Measurements from ENCODE around the gene ST6GAL1.

Gene ST6GAL1

DNA sequence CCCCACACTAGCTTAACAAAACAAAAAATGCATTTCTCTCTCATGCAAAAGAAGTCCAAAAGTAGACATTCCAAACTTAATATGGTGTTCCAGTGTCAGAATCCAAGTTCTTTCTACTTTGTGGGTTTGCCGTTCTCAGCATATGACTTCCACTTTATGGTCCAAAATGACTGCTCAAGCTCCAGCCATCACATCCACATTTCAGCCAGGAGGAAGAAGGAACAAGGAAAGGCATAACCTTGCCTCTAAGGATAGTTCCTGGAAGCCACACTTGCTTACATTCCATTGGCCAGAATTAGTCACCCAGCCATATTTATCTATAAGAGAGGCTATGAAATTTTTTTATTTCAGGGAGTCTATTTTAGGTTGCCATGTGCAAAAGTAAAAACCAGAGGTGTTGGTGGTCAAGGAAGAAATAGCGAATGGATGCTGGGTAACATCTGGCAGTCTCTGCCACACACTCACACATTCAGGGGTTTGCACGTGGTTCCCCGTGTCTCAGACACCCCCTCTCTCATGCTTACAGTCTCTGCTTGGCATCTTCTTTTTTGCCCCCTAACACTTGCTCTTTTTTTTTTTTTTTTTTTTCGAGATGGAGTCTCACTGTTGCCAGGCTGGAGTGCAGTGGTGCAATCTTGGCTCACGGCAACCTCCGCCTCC lies 139.7 kb downstream of the ST6GAL1 start:
- H3K27ac ChIP-seq = no peak overlapping the region
- TF ChIP-seq, protein P1, sequence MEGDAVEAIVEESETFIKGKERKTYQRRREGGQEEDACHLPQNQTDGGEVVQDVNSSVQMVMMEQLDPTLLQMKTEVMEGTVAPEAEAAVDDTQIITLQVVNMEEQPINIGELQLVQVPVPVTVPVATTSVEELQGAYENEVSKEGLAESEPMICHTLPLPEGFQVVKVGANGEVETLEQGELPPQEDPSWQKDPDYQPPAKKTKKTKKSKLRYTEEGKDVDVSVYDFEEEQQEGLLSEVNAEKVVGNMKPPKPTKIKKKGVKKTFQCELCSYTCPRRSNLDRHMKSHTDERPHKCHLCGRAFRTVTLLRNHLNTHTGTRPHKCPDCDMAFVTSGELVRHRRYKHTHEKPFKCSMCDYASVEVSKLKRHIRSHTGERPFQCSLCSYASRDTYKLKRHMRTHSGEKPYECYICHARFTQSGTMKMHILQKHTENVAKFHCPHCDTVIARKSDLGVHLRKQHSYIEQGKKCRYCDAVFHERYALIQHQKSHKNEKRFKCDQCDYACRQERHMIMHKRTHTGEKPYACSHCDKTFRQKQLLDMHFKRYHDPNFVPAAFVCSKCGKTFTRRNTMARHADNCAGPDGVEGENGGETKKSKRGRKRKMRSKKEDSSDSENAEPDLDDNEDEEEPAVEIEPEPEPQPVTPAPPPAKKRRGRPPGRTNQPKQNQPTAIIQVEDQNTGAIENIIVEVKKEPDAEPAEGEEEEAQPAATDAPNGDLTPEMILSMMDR (conservative IDR thresholded peaks at IDR 0.05) = no peak
- TF ChIP-seq ZFX (IDR thresholded peaks at IDR 0.05) = no peak

DNA sequence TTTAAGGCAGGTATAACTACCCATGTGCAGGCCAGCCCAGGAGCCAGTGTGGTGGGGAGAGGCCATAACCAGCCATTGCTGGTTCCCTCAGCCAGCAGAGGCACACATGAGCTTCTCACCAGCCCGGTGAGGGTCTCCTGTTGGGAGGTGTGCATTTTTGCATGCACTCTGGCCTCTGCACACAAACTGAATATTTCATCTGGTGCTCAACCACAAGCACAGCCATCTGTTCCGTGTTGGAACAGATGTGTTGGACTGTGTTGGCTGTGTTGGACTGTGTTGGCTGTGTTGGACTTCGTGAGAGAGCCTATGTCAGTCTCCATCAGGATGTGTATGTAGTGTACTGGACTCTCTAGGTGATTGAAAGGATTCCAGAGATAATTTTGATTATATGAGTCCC lies 141.8 kb downstream of the ST6GAL1 start:
- TF ChIP-seq ZFX (IDR thresholded peaks at IDR 0.05) = no peak
- TF ChIP-seq, protein P1 (conservative IDR thresholded peaks at IDR 0.05) = no peak
- H3K27ac ChIP-seq = no peak overlapping the region

DNA sequence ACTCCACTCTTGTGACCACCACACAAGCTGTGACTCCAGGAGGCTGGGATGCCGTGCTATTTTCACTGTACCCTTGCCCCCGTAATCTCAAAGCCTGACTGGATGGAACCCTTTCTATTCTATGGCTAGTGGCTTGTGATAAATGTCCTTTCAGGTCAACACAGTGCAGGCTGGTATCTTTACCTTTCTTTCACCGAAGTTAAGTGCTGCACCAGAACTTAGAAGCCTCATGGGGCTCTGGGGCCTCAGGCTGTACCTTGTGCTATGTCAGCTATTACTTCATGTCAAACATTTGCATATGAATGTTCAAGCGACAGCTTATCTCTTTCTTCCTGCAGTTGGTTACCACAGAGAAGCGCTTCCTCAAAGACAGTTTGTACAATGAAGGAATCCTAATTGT lies 142.2 kb downstream of the ST6GAL1 start:
- no peak for TF ChIP-seq ZFX (IDR thresholded peaks at IDR 0.05)
- TF ChIP-seq, protein P1 (conservative IDR thresholded peaks at IDR 0.05) = no peak
- H3K27ac ChIP-seq = no peak overlapping the region

DNA sequence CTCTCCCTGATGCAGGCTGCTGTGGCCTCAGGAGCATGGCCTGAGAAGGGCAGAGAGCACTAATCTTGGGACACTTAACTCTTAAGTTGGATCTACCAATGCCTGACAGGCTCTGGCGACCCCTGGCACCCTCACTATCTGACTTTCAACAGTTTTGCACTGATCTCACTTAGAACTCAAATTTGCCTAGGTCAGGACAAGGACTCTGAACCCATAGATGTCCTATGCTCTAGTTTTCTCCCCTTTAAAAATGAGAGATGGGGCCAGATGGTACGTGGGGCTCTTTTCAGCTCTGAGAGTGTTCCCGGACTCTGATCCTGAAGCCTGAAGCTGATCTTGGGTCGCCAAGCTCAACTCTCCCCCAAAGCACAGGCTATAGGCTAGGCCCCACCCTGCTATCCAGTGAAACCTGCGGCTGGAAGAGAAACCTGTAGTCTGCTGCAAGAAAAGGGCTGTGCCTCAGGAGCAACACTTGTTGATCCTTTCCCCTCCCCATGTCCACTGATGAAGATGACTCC lies 143.3 kb downstream of the ST6GAL1 start:
- H3K27ac ChIP-seq = no peak overlapping the region
- TF ChIP-seq ZFX (IDR thresholded peaks at IDR 0.05) = no peak
- TF ChIP-seq, protein P1 (conservative IDR thresholded peaks at IDR 0.05) = no peak

DNA sequence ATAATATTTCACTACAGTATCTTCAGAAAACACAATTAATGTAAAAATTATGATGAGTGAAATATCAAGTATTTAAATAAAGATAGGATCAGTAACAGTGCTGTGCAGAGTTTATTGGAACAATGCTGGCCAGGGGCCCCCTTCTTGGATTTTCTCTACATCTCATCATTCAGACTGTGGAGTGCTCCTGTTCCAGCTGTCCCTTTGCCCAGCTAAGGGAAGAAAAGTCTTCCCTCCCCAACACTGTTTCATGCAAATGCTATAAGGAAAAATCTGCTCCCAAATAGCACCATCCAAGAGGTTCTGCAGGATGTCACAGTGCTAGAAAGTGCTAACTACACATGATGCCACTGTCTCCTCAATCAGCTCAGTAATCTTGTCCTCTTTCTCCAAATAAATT lies 144.5 kb downstream of the ST6GAL1 start:
- H3K27ac ChIP-seq = no peak overlapping the region
- TF ChIP-seq, protein P1 (conservative IDR thresholded peaks at IDR 0.05) = no peak
- TF ChIP-seq ZFX (IDR thresholded peaks at IDR 0.05) = no peak

DNA sequence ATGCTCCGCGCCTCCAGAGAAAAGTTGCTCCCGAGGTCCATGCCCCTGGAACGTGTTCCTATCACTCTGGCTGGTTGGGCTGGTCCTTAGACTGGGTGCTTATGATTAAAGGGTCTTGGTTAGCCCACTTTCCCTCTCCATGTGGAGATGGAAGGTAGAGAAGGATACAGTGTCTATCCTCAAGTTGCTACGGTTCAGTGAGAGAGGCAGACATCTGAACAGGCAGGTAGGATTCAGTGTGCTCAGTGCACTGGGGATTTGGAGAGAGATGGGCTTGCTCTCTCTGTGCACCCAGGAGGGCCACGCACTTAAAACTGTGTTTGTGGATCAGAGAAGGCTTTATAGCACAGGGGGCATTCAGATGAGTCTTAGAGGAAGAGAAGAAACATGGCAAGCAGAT lies 146.0 kb downstream of the ST6GAL1 start:
- H3K27ac ChIP-seq = no peak overlapping the region
- no peak for TF ChIP-seq ZFX (IDR thresholded peaks at IDR 0.05)
- TF ChIP-seq, protein P1 (conservative IDR thresholded peaks at IDR 0.05) = no peak

DNA sequence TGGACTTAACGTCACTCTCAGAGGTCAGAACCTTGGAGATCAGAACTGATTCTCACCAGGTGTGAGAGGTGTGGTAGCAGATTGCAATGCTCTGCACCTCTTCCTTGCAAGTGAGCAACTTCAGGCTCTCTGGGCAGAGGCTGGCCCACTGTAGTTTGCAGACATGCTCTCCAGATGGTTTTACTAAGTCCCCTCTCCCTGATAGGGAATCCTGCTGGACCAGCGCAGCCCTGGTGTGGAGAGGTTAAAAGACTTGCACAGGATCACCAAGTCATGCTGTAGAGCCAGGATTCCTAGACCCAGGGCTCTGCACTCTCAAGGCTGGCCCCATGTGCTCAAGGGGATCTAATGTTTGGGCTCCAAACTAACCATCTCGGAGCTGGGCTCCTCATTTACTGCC lies 146.8 kb downstream of the ST6GAL1 start:
- H3K27ac ChIP-seq = no peak overlapping the region

More for the DNA sequence above, 146.8 kb downstream of the ST6GAL1 start:
- no peak for TF ChIP-seq ZFX (IDR thresholded peaks at IDR 0.05)
- TF ChIP-seq, protein P1 (conservative IDR thresholded peaks at IDR 0.05) = no peak
